Measurements from ENCODE around the gene PLK5. TPM values are rescaled to one million over a fixed set of nuclear protein-coding genes. Genes with fewer than 3 reads are reported as not detected.

Gene PLK5
- total RNA-seq, 2 donors from 2014 or later = not detected

Other genes with a start within 250 kb of the PLK5 start
- 10 to 100 TPM; 59.5 to 94.2 TPM for gene FAM174C, start 248.5 kb upstream of the PLK5 start, total RNA-seq
- not detected for gene EFNA2, start 238.2 kb upstream of the PLK5 start, total RNA-seq
- gene NDUFS7, start 140.2 kb upstream of the PLK5 start, total RNA-seq = 10 to 100 TPM; 89.1 to 89.5 TPM
- gene GAMT, start 122.5 kb upstream of the PLK5 start, total RNA-seq = 10 to 100 TPM in 1 of 2 donors, 1 to 10 TPM in 1; 5.2 to 15.6 TPM
- gene DAZAP1, start 116.5 kb upstream of the PLK5 start, total RNA-seq = 100 to 1,000 TPM; 233 to 282 TPM
- gene RPS15, start 85.7 kb upstream of the PLK5 start, total RNA-seq = 1,000 to 10,000 TPM in 1 of 2 donors, 100 to 1,000 TPM in 1; 757 to 1,081 TPM
- under 1 TPM; 0.05 to 0.17 TPM for gene APC2, start 74.0 kb upstream of the PLK5 start, total RNA-seq
- gene C19orf25, start 44.9 kb upstream of the PLK5 start, total RNA-seq = 10 to 100 TPM; 45.1 to 58.4 TPM
- gene PCSK4, start 33.7 kb upstream of the PLK5 start, total RNA-seq = 1 to 10 TPM; 1.2 to 2.3 TPM
- 1 to 10 TPM; 1.7 to 3.2 TPM for gene REEP6, start 32.9 kb upstream of the PLK5 start, total RNA-seq
- 1 to 10 TPM; 1.2 to 1.8 TPM for gene ADAMTSL5, start 11.1 kb upstream of the PLK5 start, total RNA-seq
- 1 to 10 TPM; 6.8 to 7.4 TPM for gene MEX3D, start 44.2 kb downstream of the PLK5 start, total RNA-seq
- gene MBD3, start 68.8 kb downstream of the PLK5 start, total RNA-seq = 100 to 1,000 TPM in 1 of 2 donors, 10 to 100 TPM in 1; 92.5 to 233 TPM
- gene UQCR11, start 81.4 kb downstream of the PLK5 start, total RNA-seq = 100 to 1,000 TPM; 179 to 184 TPM
- 10 to 100 TPM; 60.4 to 87.9 TPM for gene TCF3, start 128.5 kb downstream of the PLK5 start, total RNA-seq
- not detected for gene ONECUT3, start 229.4 kb downstream of the PLK5 start, total RNA-seq